IPS DF 4.7 (cell line): ENCODE data around the gene ZNF486.
"Not testable (repeated sequence)": the region's sequence is repeated elsewhere in the genome, so short reads cannot be mapped to it uniquely, and the experiment has no call there.

Source experiments
- DNase-seq: peaks from one replicate; pipeline ENCODE4 v3.0.0-alpha.2; 2013; ENCODE audit warnings: low spot score; ENCODE audit errors: extremely low read depth

The ZNF486 gene

GRCh38 chr19:20233105-20233504 lies 66.1 kb downstream of the ZNF486 start:
- no peak for DNase-seq

DNA sequence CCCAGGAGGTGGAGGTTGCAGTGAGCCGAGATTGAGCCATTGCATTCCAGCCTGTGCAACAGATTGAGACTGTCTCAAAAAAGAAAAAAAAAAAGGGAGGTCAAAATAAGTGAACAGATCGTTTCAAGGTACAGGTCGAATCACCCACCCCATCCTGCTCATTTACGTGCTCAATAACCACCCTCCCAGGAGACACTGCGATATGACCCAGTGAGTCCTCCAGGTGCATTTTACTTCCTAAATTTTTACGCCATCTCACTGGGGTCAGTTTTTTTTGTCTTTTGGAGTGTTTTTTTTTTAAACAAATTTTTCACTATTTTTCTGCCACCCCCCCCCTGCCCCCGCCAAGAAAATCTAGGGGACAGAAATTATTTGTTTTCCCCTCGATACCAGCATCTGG lies 68.1 kb downstream of the ZNF486 start:
- no peak for DNase-seq

- DNase-seq: no peak
These were observed 71.0 kb downstream of the ZNF486 start for GRCh38 chr19:20237773-20238623.

DNA sequence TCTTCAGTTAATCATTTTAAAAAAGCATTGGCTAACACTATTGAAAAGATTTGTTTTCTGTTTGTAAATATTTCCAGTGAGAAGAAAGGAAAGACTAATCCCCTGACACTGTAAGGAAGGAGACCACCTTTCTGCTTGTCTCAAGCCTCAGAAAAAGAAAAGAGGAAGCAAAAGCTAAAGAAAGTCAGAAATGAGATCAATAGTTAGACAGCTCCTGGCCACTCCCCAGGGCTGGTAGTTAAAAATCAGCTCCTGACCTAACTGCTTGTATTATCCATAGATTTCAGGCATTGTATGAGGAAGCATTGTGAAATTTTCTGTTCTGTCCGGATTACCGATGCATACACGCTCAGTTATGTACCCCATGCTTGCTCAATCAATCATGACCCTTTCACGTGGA lies 76.6 kb downstream of the ZNF486 start:
- no peak for DNase-seq

DNA sequence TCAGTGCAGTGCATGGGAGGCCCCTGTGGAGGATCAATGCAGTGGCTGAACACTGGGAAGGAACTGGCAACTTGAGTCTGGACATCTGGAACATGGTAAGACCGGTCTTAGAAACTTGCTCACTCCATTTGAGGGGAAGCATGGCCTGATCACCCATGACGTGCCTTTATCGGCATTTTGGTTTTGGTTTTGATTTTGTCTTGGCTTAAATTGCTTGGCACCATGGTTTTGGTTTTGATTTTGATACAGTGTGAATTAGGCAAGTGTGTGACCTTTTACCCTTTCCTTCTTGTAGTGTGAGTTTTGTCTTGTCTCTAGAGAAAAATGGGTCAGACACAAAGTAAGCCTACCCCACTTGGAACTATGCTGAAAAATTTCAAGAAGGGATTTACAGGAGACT lies 77.3 kb downstream of the ZNF486 start:
- no peak for DNase-seq

GRCh38 chr19:20245309-20245708 lies 78.3 kb downstream of the ZNF486 start:
- no peak for DNase-seq

DNA sequence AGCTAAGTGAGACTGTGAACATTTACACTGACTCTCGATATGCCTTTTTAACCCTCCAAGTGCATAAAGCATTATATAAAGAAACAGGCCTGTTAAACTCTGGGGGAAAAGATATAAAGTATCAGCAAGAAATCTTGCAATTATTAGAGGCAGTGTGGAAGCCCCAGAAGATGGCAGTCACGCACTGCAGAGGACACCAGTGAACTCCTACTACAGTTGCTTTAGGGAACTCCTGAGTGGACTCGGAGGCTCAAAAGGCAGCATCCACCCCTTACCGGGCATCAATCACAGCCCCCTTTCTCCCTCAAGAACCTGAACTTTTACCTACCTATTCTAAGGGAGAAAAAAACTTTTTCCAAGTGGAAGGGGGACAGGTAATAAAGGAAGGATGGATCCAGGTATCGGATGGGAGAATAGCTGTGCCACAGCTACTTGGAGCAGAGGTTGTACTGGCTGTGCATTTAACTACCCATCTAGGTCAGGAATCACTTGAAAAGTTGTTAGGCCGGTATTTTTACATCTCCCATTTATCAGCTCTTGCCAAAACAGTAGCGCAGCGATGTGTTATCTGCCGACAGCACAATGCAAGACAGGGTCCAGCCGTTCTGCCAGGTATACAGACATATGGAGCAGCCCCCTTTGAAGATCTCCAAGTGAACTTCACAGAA lies 80.1 kb downstream of the ZNF486 start:
- DNase-seq: no peak

- DNase-seq: not testable (repeated sequence)
These were observed 81.2 kb downstream of the ZNF486 start for GRCh38 chr19:20248258-20248657.
